GM19328 (cell line): ENCODE data around the gene CFAP161.

Source experiments
- ATAC-seq: cut with Tn5 transposase; IDR thresholded peaks from one replicate; pipeline ENCODE4 v1.9.1; 2021; ENCODE audit warnings: mild to moderate bottlenecking, moderate library complexity; ENCODE audit not compliant: unreplicated experiment

Gene CFAP161

GRCh38 chr15:81106560-81106959 is 27.5 kb upstream of the CFAP161 start:
- no peak for ATAC-seq

- no peak for ATAC-seq
Observed at GRCh38 chr15:81107889-81108288, 26.2 kb upstream of the CFAP161 start.

- no peak for ATAC-seq
Observed at GRCh38 chr15:81108427-81108826, 25.6 kb upstream of the CFAP161 start.

- ATAC-seq = no peak
Observed at GRCh38 chr15:81111018-81111417, 23.1 kb upstream of the CFAP161 start.

GRCh38 chr15:81111510-81112470 is 22.3 kb upstream of the CFAP161 start:
- ATAC-seq = no peak

GRCh38 chr15:81113204-81113657 is 20.8 kb upstream of the CFAP161 start:
- ATAC-seq = no peak

GRCh38 chr15:81113861-81114291 is 20.2 kb upstream of the CFAP161 start:
- no peak for ATAC-seq

GRCh38 chr15:81115054-81115939 is 18.8 kb upstream of the CFAP161 start:
- ATAC-seq = no peak

GRCh38 chr15:81117136-81117535 is 16.9 kb upstream of the CFAP161 start:
- ATAC-seq = no peak

GRCh38 chr15:81117581-81117980 is 16.5 kb upstream of the CFAP161 start:
- no peak for ATAC-seq

- no peak for ATAC-seq
Observed at GRCh38 chr15:81118361-81118760, 15.7 kb upstream of the CFAP161 start.

GRCh38 chr15:81120069-81120468 is 14.0 kb upstream of the CFAP161 start:
- ATAC-seq = no peak

GRCh38 chr15:81126892-81127291 is 7.2 kb upstream of the CFAP161 start:
- ATAC-seq = no peak

GRCh38 chr15:81141478-81141877 is 7.4 kb downstream of the CFAP161 start:
- ATAC-seq = peak; percentile 80

GRCh38 chr15:81146006-81146405 is 11.9 kb downstream of the CFAP161 start:
- ATAC-seq = no peak

GRCh38 chr15:81146466-81146865 is 12.4 kb downstream of the CFAP161 start:
- no peak for ATAC-seq

- ATAC-seq = no peak
Observed at GRCh38 chr15:81151389-81151788, 17.3 kb downstream of the CFAP161 start.

GRCh38 chr15:81152339-81152738 is 18.3 kb downstream of the CFAP161 start:
- no peak for ATAC-seq

- ATAC-seq = no peak
Observed at GRCh38 chr15:81152799-81153198, 18.7 kb downstream of the CFAP161 start.

GRCh38 chr15:81155375-81156218 is 21.5 kb downstream of the CFAP161 start:
- no peak for ATAC-seq

- ATAC-seq = no peak
Observed at GRCh38 chr15:81156324-81156723, 22.3 kb downstream of the CFAP161 start.
